ENCODE results near the gene ZNF341. TPM values are rescaled to one million over a fixed set of nuclear protein-coding genes. Genes with fewer than 3 reads are reported as not detected.
A peak's percentile ranks its signal among the peaks of the same experiment; 100 is the strongest.

ZNF341 gene
- total RNA-seq, 1 donor from 2014 or later, result 5.3 TPM

GRCh38 chr20:33840759-33841435, 109.1 kb downstream of the ZNF341 start:
- Mint-ChIP-seq H3K9me3 (no peaks in the 10 kb centered on the region), H3K27ac (peak overlapping the region; percentile 23), H3K4me1 (peaks cover 66% of the 10 kb centered on the region), H3K27me3 (ENCODE audit: low read depth) (no peaks in the 10 kb centered on the region), H3K36me3 (peaks cover 3% of the 10 kb centered on the region), H3K4me3 (no peak overlapping the region)
- no peak for DNase-seq (ENCODE audit: low spot score in 2 of 2, unreplicated experiment in 2 of 2)
- TF ChIP-seq CTCF (IDR thresholded peaks at IDR 0.05; ENCODE audit: unreplicated experiment), result no peak

- no peak overlapping the region for H3K4me3 Mint-ChIP-seq
- no peaks in the 10 kb centered on the region for H3K9me3 Mint-ChIP-seq
- H3K4me1 Mint-ChIP-seq, result peaks cover 65% of the 10 kb centered on the region
- TF ChIP-seq CTCF (IDR thresholded peaks at IDR 0.05; ENCODE audit: unreplicated experiment), result no peak
- H3K27me3 Mint-ChIP-seq (ENCODE audit: low read depth), result no peaks in the 10 kb centered on the region
- no peak for DNase-seq (ENCODE audit: low spot score in 2 of 2, unreplicated experiment in 2 of 2)
- H3K27ac Mint-ChIP-seq, result no peak overlapping the region
- H3K36me3 Mint-ChIP-seq, result no peaks in the 10 kb centered on the region
These were observed 109.6 kb downstream of the ZNF341 start for GRCh38 chr20:33841436-33841799.

Other genes with a start within 250 kb of the ZNF341 start
- gene CBFA2T2, start 241.9 kb upstream of the ZNF341 start, total RNA-seq, result 39.7 to 47.2 TPM (median 46.1 TPM) in 3 replicates
- gene C20orf144, start 69.7 kb upstream of the ZNF341 start, total RNA-seq, result 0.09 to 0.20 TPM (median 0.11 TPM) in 3 replicates
- 0.63 to 0.86 TPM (median 0.66 TPM) in 3 replicates for gene ACTL10, start 65.1 kb upstream of the ZNF341 start, total RNA-seq
- 58.4 to 60.1 TPM (median 58.6 TPM) in 3 replicates for gene NECAB3, start 57.6 kb upstream of the ZNF341 start, total RNA-seq
- gene E2F1, start 45.6 kb upstream of the ZNF341 start, total RNA-seq, result 16.7 to 18.1 TPM (median 16.9 TPM) in 3 replicates
- gene PXMP4, start 11.7 kb upstream of the ZNF341 start, total RNA-seq, result 7.0 to 7.5 TPM (median 7.4 TPM) in 3 replicates
- 76.9 to 79.4 TPM (median 77.7 TPM) in 3 replicates for gene CHMP4B, start 79.4 kb downstream of the ZNF341 start, total RNA-seq